Measurements from ENCODE around the gene TMEM164. TPM values are rescaled to one million over a fixed set of nuclear protein-coding genes. Genes with fewer than 3 reads are reported as not detected.

TMEM164 gene
- total RNA-seq, 6 experiments from 2014 or later = 1.3 to 7.9 (median 2.8) TPM

DNA sequence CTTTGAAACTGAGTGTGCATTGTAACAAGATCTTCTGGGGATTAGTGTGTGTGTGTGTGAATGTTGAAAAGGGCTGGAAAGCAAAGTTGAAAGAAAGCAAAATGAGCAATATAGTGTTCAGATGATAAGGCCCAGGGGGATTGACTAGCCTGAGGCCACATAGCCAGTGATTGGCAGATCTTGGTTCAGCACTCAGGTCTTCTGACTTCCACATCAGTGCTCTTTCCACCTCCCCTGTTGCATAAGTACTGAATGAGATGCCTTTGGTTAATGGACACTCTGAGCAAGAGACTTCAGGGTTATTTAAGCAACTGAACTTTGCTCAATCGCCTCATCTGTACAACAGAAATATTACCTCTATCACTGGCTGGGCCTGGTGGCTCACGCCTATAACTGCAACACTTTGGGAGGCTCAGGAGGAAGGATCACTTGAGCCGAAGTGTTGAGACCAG lies 120.4 kb downstream of the TMEM164 start:
- ATAC-seq = no peak
- Histone ChIP-seq H3K4me3 (no peak overlapping the region), H3K9me3 (no peaks in the 10 kb centered on the region), H3K36me3 (no peaks in the 10 kb centered on the region), H3K27me3 (no peaks in the 10 kb centered on the region), H3K4me1 (no peaks in the 10 kb centered on the region), H3K27ac (no peak overlapping the region)
- DNase-seq = no peak
- TF ChIP-seq POLR2A (IDR thresholded peaks at IDR 0.05) = no peak
- TF ChIP-seq, protein P1, sequence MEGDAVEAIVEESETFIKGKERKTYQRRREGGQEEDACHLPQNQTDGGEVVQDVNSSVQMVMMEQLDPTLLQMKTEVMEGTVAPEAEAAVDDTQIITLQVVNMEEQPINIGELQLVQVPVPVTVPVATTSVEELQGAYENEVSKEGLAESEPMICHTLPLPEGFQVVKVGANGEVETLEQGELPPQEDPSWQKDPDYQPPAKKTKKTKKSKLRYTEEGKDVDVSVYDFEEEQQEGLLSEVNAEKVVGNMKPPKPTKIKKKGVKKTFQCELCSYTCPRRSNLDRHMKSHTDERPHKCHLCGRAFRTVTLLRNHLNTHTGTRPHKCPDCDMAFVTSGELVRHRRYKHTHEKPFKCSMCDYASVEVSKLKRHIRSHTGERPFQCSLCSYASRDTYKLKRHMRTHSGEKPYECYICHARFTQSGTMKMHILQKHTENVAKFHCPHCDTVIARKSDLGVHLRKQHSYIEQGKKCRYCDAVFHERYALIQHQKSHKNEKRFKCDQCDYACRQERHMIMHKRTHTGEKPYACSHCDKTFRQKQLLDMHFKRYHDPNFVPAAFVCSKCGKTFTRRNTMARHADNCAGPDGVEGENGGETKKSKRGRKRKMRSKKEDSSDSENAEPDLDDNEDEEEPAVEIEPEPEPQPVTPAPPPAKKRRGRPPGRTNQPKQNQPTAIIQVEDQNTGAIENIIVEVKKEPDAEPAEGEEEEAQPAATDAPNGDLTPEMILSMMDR (IDR thresholded peaks at IDR 0.05) = no peak
- intact Hi-C loops (cut with DNase I) = no loop called here
- WGBS (ENCODE audit: insufficient coverage, low coverage, low lambda C conversion rate, missing lambda C conversion rate) = 84% methylated on average over 2 of the region's 3 CpGs

DNA sequence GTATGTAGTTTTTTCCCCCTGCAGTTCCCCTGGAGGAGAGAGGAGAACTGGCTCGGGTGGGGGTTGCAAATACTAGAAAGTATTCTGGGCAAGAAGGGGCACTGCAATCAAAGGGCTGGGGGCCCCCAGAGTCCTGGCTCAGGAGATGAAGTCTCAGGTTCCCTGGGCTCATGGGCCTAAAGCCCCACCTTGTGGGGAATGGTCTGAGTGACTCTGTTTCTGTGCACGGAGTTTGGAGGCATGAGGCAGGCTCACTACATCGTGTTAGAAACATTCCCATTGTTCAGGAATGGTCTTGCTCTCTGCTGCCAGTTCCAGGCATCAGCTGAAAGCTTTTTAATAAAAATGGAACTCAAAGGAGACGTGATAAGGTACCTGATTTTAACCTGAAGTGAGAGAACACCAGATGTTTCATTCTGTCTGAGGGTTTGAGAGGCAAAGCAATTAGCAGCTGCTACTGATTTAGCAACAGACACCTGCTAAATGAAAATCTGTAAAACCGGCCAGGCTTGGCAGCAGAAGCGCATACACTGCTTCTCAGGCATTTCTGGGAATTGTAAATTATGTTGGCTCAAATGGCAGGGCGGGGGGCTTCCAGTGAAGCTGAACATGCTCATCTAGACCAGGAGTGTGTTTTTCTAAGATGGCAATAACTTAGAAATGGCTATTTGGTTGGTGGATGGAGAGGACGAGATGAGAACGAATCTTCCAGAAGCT lies 122.7 kb downstream of the TMEM164 start:
- ATAC-seq = no peak
- H3K9me3 ChIP-seq = no peaks in the 10 kb centered on the region
- DNase-seq = no peak
- H3K27ac ChIP-seq = no peak overlapping the region
- H3K4me3 ChIP-seq = no peak overlapping the region
- TF ChIP-seq, protein P1 (IDR thresholded peaks at IDR 0.05) = peak in 2 of 4 donors; percentile 5 to 6
- TF ChIP-seq POLR2A (IDR thresholded peaks at IDR 0.05) = no peak
- no peaks in the 10 kb centered on the region for H3K4me1 ChIP-seq
- no peaks in the 10 kb centered on the region for H3K36me3 ChIP-seq
- H3K27me3 ChIP-seq = peaks cover 0 to 8% of the 10 kb centered on the region in 2 donors
- 57% methylated on average over 7 of the region's 9 CpGs for WGBS (ENCODE audit: insufficient coverage, low coverage, low lambda C conversion rate, missing lambda C conversion rate)
- intact Hi-C loops (cut with DNase I) = no loop called here

DNA sequence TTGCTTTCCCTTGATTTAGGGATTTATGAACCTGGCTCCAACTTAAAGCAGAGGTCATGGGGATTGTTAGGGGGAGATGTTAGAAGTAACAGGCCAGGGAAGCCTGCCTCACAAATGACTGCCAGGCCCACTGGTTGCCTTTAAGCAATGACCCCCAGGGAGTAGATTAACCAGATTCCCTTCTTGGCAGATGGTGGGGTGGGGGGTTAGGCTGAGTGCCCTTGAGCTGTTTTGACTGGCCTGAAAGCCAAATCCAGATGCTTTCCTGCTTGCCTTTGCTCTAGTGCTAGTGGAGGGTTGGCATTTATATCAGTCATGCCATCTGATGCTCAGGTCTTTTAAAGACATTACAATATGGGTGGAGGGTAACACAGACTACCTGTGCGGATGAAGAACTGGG lies 128.1 kb downstream of the TMEM164 start:
- peaks cover 0 to 8% of the 10 kb centered on the region in 2 donors for H3K27me3 ChIP-seq
- no peaks in the 10 kb centered on the region for H3K9me3 ChIP-seq
- H3K27ac ChIP-seq = no peak overlapping the region
- H3K36me3 ChIP-seq = no peaks in the 10 kb centered on the region
- no peak for ATAC-seq
- H3K4me3 ChIP-seq = no peak overlapping the region
- DNase-seq = no peak
- no peak for TF ChIP-seq POLR2A (IDR thresholded peaks at IDR 0.05)
- TF ChIP-seq, protein P1 (IDR thresholded peaks at IDR 0.05) = no peak
- WGBS (ENCODE audit: insufficient coverage, low coverage, low lambda C conversion rate, missing lambda C conversion rate) = no CpG with 5 or more reads among the region's 1 CpG
- intact Hi-C loops (cut with DNase I) = no loop called here
- H3K4me1 ChIP-seq = no peaks in the 10 kb centered on the region

DNA sequence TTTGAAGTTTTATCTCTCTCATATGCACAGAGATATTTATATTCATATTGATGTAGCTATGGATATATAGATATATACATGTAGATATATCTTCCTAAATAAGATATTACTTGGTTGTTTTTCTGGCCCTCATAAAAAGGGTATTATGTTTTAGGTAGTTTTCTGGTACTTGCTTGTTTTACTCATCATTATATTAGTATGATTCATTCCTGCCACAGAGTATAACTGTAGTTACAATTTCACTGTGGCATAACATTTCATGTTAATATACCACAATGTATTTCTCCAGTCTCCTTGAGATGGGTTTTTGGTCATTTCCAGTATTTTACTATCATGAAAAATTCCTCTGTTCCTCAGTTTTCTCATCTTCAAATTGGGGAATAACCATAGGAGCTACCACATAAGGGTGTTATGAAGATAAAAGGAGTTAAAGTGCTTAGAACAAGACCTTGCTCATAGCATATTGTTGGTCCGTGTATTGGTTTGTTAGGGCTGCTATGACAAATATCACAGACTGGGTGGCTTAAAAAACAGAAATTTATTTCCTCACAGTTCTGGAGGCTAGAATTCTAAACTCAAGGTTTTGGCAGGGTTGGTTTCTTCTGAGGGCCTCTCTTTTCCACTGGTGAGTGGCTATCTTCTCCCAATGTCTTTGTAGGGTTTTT lies 129.7 kb downstream of the TMEM164 start:
- Histone ChIP-seq H3K27me3 (peaks cover 0 to 8% of the 10 kb centered on the region in 2 donors), H3K9me3 (no peaks in the 10 kb centered on the region), H3K27ac (no peak overlapping the region), H3K36me3 (no peaks in the 10 kb centered on the region), H3K4me1 (no peaks in the 10 kb centered on the region), H3K4me3 (no peak overlapping the region)
- WGBS (ENCODE audit: insufficient coverage, low coverage, low lambda C conversion rate, missing lambda C conversion rate) = 71% methylated on average over 1 of the region's 1 CpG
- TF ChIP-seq POLR2A (IDR thresholded peaks at IDR 0.05) = no peak
- TF ChIP-seq, protein P1 (IDR thresholded peaks at IDR 0.05) = no peak
- ATAC-seq = no peak
- intact Hi-C loops (cut with DNase I) = no loop called here
- DNase-seq = no peak

All from right lobe of liver (tissue), 6 donors.